Activated CD8-positive, alpha-beta memory T cell treated with anti-CD3 and anti-CD28 coated beads, Interleukin-2, amount 10 ng/mL, durations not matched to agents 7 days and 5 days (primary cell): ENCODE results near the gene PKNOX2. TPM values are rescaled to one million over a fixed set of nuclear protein-coding genes. Genes with fewer than 3 reads are reported as not detected.

Experiments
- ATAC-seq: fragments of 150-1000 bp; cut with Tn5 transposase; one replicate; pipeline ENCODE4 v1.10.0; 2021; ENCODE audit warnings: moderate library complexity
- CTCF ChIA-PET: fragments of 350-600 bp; sonication (Branson Sonifier 250); formaldehyde crosslinking; loops from one replicate; lab custom pipeline; 2021; ENCODE audit warnings: antibody characterized with exemption; lab: Charles Lee
- DNase-seq: peaks from one replicate; pipeline ENCODE4 v3.0.0-alpha.2; 2020
- H3K27ac Mint-ChIP-seq: one replicate; pipeline ENCODE4 v1.8.0; 2021; ENCODE audit warnings: mild to moderate bottlenecking, mixed read lengths
- H3K27me3 Mint-ChIP-seq: one replicate; pipeline ENCODE4 v1.8.0; 2021; ENCODE audit warnings: mixed read lengths
- H3K36me3 Mint-ChIP-seq: one replicate; pipeline ENCODE4 v1.8.0; 2021; ENCODE audit warnings: mild to moderate bottlenecking, mixed read lengths
- H3K4me1 Mint-ChIP-seq: one replicate; pipeline ENCODE4 v1.8.0; 2021; ENCODE audit warnings: mixed read lengths
- H3K4me3 Mint-ChIP-seq: one replicate; pipeline ENCODE4 v1.8.0; 2021; ENCODE audit warnings: mild to moderate bottlenecking, moderate library complexity, mixed read lengths
- H3K9me3 Mint-ChIP-seq: one replicate; pipeline ENCODE4 v1.8.0; 2022; ENCODE audit warnings: low read depth, mixed read lengths
- total RNA-seq, 2 experiments: library from RNA; stranded (reverse); gene quantifications; one replicate each; pipeline ENCODE4 v1.2.3, GENCODE V29; 2021

PKNOX2 gene
- total RNA-seq, 2 experiments from 2014 or later = not detected

GRCh38 chr11:125338886-125339811 is 174.6 kb downstream of the PKNOX2 start:
- H3K4me3 Mint-ChIP-seq = no peak overlapping the region
- CTCF ChIA-PET = no interaction called here

GRCh38 chr11:125341676-125342075 is 177.1 kb downstream of the PKNOX2 start:
- Mint-ChIP-seq H3K36me3 (no peaks in the 10 kb centered on the region), H3K27me3 (peaks cover 20% of the 10 kb centered on the region), H3K4me3 (no peak overlapping the region), H3K9me3 (no peaks in the 10 kb centered on the region), H3K27ac (no peak overlapping the region), H3K4me1 (no peaks in the 10 kb centered on the region)
- ATAC-seq (no peak), DNase-seq (no peak)
- CTCF ChIA-PET = interaction anchor here (1.3 kb wide), 1 partner anchor 12 kb away, joined by 4 read pairs; no protein-coding TSS in a partner anchor

More at GRCh38 chr11:125338886-125339811, 174.6 kb downstream of the PKNOX2 start:
- Mint-ChIP-seq H3K36me3 (no peaks in the 10 kb centered on the region), H3K27ac (no peak overlapping the region), H3K4me1 (no peaks in the 10 kb centered on the region), H3K27me3 (peaks cover 7% of the 10 kb centered on the region), H3K9me3 (no peaks in the 10 kb centered on the region)
- no peak for DNase-seq
- no peak for ATAC-seq

DNA sequence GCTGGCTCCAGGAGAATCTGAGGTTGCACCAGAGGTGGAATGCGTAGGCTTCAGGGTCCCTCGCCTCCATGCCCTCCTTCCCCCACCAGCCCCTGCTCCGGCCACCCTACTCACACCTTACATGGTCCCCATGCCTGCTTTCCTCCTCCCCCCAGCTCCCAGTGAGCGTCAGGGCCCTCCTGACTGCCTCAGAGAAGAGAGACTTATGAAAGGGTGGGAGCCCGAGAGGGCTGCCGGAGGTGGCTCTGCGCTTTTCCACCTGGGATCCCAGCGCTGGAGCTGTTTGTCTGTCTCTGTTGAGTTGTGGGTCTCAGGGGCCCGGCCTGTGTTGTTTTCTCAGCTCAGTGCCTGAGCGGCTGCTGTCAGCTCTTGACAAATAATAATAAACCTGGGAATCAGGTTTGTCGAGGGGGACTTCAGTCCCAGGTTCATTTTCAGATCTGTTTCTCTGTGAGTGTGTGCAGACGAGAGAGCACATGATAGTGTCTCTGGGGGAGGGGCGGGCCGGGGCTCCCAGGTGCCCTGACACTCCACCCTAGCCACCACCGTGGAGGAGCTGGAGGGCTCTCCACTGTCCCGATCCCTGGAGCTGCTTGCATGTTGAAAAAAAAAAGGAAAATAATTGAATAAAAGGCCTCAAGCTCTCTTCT is 177.9 kb downstream of the PKNOX2 start:
- Mint-ChIP-seq H3K9me3 (no peaks in the 10 kb centered on the region), H3K36me3 (no peaks in the 10 kb centered on the region), H3K27ac (no peak overlapping the region), H3K4me1 (no peaks in the 10 kb centered on the region), H3K27me3 (peaks cover 20% of the 10 kb centered on the region), H3K4me3 (no peak overlapping the region)
- no peak for DNase-seq
- no peak for ATAC-seq
- CTCF ChIA-PET = interaction anchor here (1.3 kb wide), 1 partner anchor 12 kb away, joined by 4 read pairs; no protein-coding TSS in a partner anchor

GRCh38 chr11:125343086-125343717 is 178.7 kb downstream of the PKNOX2 start:
- ATAC-seq (no peak), DNase-seq (no peak)
- Mint-ChIP-seq H3K27me3 (peaks cover 23% of the 10 kb centered on the region), H3K4me3 (no peak overlapping the region), H3K27ac (no peak overlapping the region), H3K4me1 (no peaks in the 10 kb centered on the region), H3K36me3 (no peaks in the 10 kb centered on the region), H3K9me3 (no peaks in the 10 kb centered on the region)
- CTCF ChIA-PET = no interaction called here

- no peak for DNase-seq
Measured at GRCh38 chr11:125343718-125344131, 179.2 kb downstream of the PKNOX2 start.

DNA sequence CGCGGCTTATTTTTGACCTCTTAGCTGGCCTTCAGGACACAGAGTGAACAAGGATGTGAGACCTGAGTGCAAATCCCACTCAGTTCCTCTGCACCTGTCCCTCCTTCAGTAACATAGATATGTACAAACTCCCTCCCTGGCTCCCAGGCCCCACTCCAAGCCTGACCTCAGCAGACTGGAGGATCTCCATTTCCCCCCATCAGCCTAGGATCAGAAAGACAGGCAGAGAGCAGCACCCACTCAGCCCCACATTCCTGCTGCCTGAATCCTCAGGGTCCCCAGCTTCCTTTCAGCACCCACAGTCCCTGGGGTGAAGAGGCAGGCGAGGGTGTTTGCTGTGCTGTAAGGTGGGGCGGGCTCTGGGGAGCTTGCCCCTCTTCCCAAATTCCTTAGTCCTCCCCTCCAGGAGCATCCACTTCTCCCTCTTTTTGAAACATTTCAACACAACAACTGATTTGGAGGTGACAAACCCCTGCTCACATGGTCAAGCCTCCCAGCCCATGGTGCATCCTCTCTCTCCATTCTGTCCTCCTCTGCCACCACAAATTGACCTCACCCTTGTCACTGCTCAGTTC is 180.4 kb downstream of the PKNOX2 start:
- CTCF ChIA-PET = interaction anchor here (1.1 to 3.2 kb wide), 6 partner anchors 9 to 385 kb away, joined by 3 to 32 read pairs (median 4); no protein-coding TSS in a partner anchor
- H3K36me3 Mint-ChIP-seq = no peaks in the 10 kb centered on the region
- ATAC-seq (no peak), DNase-seq (no peak)
- no peaks in the 10 kb centered on the region for H3K9me3 Mint-ChIP-seq
- peaks cover 23% of the 10 kb centered on the region for H3K27me3 Mint-ChIP-seq
- no peak overlapping the region for H3K4me3 Mint-ChIP-seq
- no peak overlapping the region for H3K27ac Mint-ChIP-seq
- H3K4me1 Mint-ChIP-seq = no peaks in the 10 kb centered on the region

More at GRCh38 chr11:125343718-125344131, 179.2 kb downstream of the PKNOX2 start:
- Mint-ChIP-seq H3K4me1 (no peaks in the 10 kb centered on the region), H3K27ac (no peak overlapping the region), H3K27me3 (peaks cover 20% of the 10 kb centered on the region), H3K36me3 (no peaks in the 10 kb centered on the region), H3K4me3 (no peak overlapping the region), H3K9me3 (no peaks in the 10 kb centered on the region)
- CTCF ChIA-PET = no interaction called here
- ATAC-seq = no peak

GRCh38 chr11:125345421-125346178 is 181.0 kb downstream of the PKNOX2 start:
- H3K27me3 Mint-ChIP-seq = peaks cover 23% of the 10 kb centered on the region
- H3K9me3 Mint-ChIP-seq = no peaks in the 10 kb centered on the region
- CTCF ChIA-PET = interaction anchor here (0.6 to 3.2 kb wide), 15 partner anchors 10 to 469 kb away, joined by 3 to 32 read pairs (median 3); no protein-coding TSS in a partner anchor
- H3K36me3 Mint-ChIP-seq = no peaks in the 10 kb centered on the region
- ATAC-seq (peak; percentile 50), DNase-seq (peak; percentile 44)
- no peak overlapping the region for H3K4me3 Mint-ChIP-seq
- H3K27ac Mint-ChIP-seq = no peak overlapping the region
- H3K4me1 Mint-ChIP-seq = no peaks in the 10 kb centered on the region

- CTCF ChIA-PET = interaction anchor here (0.6 to 3.2 kb wide), 16 partner anchors 10 to 470 kb away, joined by 3 to 32 read pairs (median 4); no protein-coding TSS in a partner anchor
- no peak overlapping the region for H3K27ac Mint-ChIP-seq
- peaks cover 23% of the 10 kb centered on the region for H3K27me3 Mint-ChIP-seq
- H3K4me1 Mint-ChIP-seq = no peaks in the 10 kb centered on the region
- no peaks in the 10 kb centered on the region for H3K9me3 Mint-ChIP-seq
- no peaks in the 10 kb centered on the region for H3K36me3 Mint-ChIP-seq
- no peak overlapping the region for H3K4me3 Mint-ChIP-seq
- DNase-seq (no peak), ATAC-seq (no peak)
Measured at GRCh38 chr11:125346179-125346530, 181.6 kb downstream of the PKNOX2 start.

- Mint-ChIP-seq H3K27me3 (peaks cover 24% of the 10 kb centered on the region), H3K36me3 (no peaks in the 10 kb centered on the region), H3K9me3 (no peaks in the 10 kb centered on the region), H3K27ac (no peak overlapping the region), H3K4me3 (no peak overlapping the region), H3K4me1 (no peaks in the 10 kb centered on the region)
- CTCF ChIA-PET = interaction anchor here (0.8 to 3.2 kb wide), 11 partner anchors 9 to 386 kb away, joined by 3 to 32 read pairs (median 4); no protein-coding TSS in a partner anchor
- ATAC-seq (no peak), DNase-seq (no peak)
Measured at GRCh38 chr11:125346565-125347260, 182.2 kb downstream of the PKNOX2 start.

DNA sequence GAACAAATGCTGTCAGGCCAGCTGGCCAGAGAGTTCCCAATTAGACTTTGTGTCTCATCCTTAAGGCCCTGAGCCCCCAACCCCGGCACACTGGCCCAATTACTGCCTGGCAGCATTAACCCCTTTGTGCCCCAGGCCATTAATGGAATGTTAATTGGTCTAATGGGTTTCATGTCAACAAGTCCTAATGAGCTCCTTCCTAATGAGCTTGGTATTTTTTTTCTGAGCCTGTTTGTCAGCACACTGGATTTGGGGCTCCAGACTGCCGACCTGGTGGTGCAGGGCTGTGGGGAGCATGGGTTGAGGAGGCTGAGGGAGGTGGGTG is 182.7 kb downstream of the PKNOX2 start:
- Mint-ChIP-seq H3K4me1 (no peaks in the 10 kb centered on the region), H3K4me3 (no peak overlapping the region), H3K36me3 (no peaks in the 10 kb centered on the region), H3K27ac (no peak overlapping the region), H3K9me3 (no peaks in the 10 kb centered on the region), H3K27me3 (peaks cover 27% of the 10 kb centered on the region)
- CTCF ChIA-PET = interaction anchor here (1.6 to 3.2 kb wide), 3 partner anchors 9 to 82 kb away, joined by 4 to 32 read pairs (median 6); no protein-coding TSS in a partner anchor
- ATAC-seq = no peak
- DNase-seq = no peak

GRCh38 chr11:125348141-125348651 is 183.6 kb downstream of the PKNOX2 start:
- no peaks in the 10 kb centered on the region for H3K4me1 Mint-ChIP-seq
- H3K9me3 Mint-ChIP-seq = no peaks in the 10 kb centered on the region
- CTCF ChIA-PET = interaction anchor here (1.5 to 2.5 kb wide), 2 partner anchors 12 to 22 kb away, joined by 3 to 6 read pairs; no protein-coding TSS in a partner anchor
- no peak overlapping the region for H3K4me3 Mint-ChIP-seq
- DNase-seq (no peak), ATAC-seq (no peak)
- H3K27me3 Mint-ChIP-seq = peaks cover 27% of the 10 kb centered on the region
- H3K27ac Mint-ChIP-seq = no peak overlapping the region
- H3K36me3 Mint-ChIP-seq = no peaks in the 10 kb centered on the region
